HG02885 (cell line): Measurements from ENCODE around the gene SRXN1.

Source experiments
- ATAC-seq: cut with Tn5 transposase; IDR thresholded peaks from one replicate; pipeline ENCODE4 v1.9.1; 2021; ENCODE audit warnings: mild to moderate bottlenecking; ENCODE audit not compliant: unreplicated experiment, poor library complexity

SRXN1 gene

GRCh38 chr20:637559-637958 lies 15.4 kb downstream of the SRXN1 start:
- ATAC-seq = no peak

- no peak for ATAC-seq
Measured at GRCh38 chr20:635893-636338, 17.1 kb downstream of the SRXN1 start.

- ATAC-seq = no peak
Measured at GRCh38 chr20:635028-635892, 17.7 kb downstream of the SRXN1 start.

GRCh38 chr20:634148-634925 lies 18.7 kb downstream of the SRXN1 start:
- no peak for ATAC-seq

GRCh38 chr20:631101-631500 lies 21.9 kb downstream of the SRXN1 start:
- ATAC-seq = no peak

- ATAC-seq = no peak
Measured at GRCh38 chr20:626579-626978, 26.4 kb downstream of the SRXN1 start.

- ATAC-seq = no peak
Measured at GRCh38 chr20:625360-625932, 27.6 kb downstream of the SRXN1 start.

- no peak for ATAC-seq
Measured at GRCh38 chr20:623704-624103, 29.3 kb downstream of the SRXN1 start.

- no peak for ATAC-seq
Measured at GRCh38 chr20:623021-623420, 30.0 kb downstream of the SRXN1 start.

- ATAC-seq = no peak
Measured at GRCh38 chr20:622161-622560, 30.8 kb downstream of the SRXN1 start.

- ATAC-seq = no peak
Measured at GRCh38 chr20:621125-621756, 31.8 kb downstream of the SRXN1 start.

GRCh38 chr20:620246-620645 lies 32.8 kb downstream of the SRXN1 start:
- ATAC-seq = no peak

GRCh38 chr20:618980-619379 lies 34.0 kb downstream of the SRXN1 start:
- no peak for ATAC-seq

- no peak for ATAC-seq
Measured at GRCh38 chr20:617934-618690, 34.9 kb downstream of the SRXN1 start.

- no peak for ATAC-seq
Measured at GRCh38 chr20:615514-615913, 37.5 kb downstream of the SRXN1 start.

GRCh38 chr20:611843-612185 lies 41.2 kb downstream of the SRXN1 start:
- ATAC-seq = no peak

- no peak for ATAC-seq
Measured at GRCh38 chr20:611047-611842, 41.8 kb downstream of the SRXN1 start.

- no peak for ATAC-seq
Measured at GRCh38 chr20:610130-611046, 42.6 kb downstream of the SRXN1 start, which contains the start of gene TCF15. Gene TCF15 (minus strand): TSS chr20:610309. CDS start chr20:610237, 72 bp downstream.
